Measurements from ENCODE around the gene MTFP1. TPM values are rescaled to one million over a fixed set of nuclear protein-coding genes. Genes with fewer than 3 reads are reported as not detected.
"Not testable (repeated sequence)": the region's sequence is repeated elsewhere in the genome, so short reads cannot be mapped to it uniquely, and the experiment has no call there.

The MTFP1 gene
- total and polyA plus RNA-seq, 2 donors (not counting 1 experiment from before 2014, with no cell fraction given): 11.8 to 18.4 TPM

DNA sequence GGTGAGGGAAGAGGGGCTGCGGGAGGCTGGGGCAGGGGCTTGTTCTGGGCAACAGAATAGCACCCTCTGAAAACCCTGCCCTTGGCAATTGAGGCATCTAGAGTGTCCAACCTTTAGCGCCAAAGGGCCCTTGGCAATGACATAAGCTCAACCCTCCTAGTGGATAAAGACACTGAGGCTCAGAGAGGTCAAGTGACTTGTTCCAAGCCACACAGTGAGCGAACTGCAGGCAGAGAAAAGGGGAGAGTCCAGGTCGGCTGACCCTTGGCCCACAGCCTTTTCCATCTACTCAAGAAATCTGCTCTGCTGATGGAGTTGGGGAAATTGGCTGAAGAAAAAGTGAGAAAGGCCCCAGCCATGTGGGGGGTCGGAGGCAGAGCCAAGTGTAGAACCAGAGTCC is 25.9 kb upstream of the MTFP1 start:
- no peak overlapping the region for H3K4me3 Mint-ChIP-seq
- H3K4me1 Mint-ChIP-seq: peaks cover 10% of the 10 kb centered on the region
- Histone ChIP-seq H3K4me3 (ENCODE audit: control extremely low read depth in 1 of 5, extremely low read depth in 1 of 5, insufficient read depth in 1 of 5, low read depth in 2 of 5, low read length in 4 of 5) (no peak overlapping the region), H3K36me3 (replicated peaks in 1 of 2; ENCODE audit: control extremely low read depth in 1 of 2, control insufficient read depth in 1 of 2, extremely low read depth in 1 of 2, insufficient read depth in 2 of 2, low read length in 1 of 2) (no peaks in the 10 kb centered on the region), H3K9me3 (ENCODE audit: control extremely low read depth in 1 of 3, control insufficient read depth in 2 of 3, insufficient read depth in 1 of 3, low read length in 2 of 3) (peaks cover 0 to 8% (median 0%) of the 10 kb centered on the region in 3 donors), H3K4me1 (ENCODE audit: control insufficient read depth in 2 of 2, insufficient read depth in 2 of 2, low read length in 2 of 2) (peaks cover 17 to 22% of the 10 kb centered on the region in 2 donors), H3K4me2 (replicated peaks; ENCODE audit: low read depth, low read length, poor library complexity, severe bottlenecking) (no peak overlapping the region), H3K27ac (ENCODE audit: low read length in 2 of 2) (no peak overlapping the region), H3K79me2 (ENCODE audit: control insufficient read depth, insufficient read depth, low read length) (no peaks in the 10 kb centered on the region), H4K20me1 (ENCODE audit: control insufficient read depth, insufficient read depth, low read length, poor library complexity, severe bottlenecking) (no peaks in the 10 kb centered on the region), H2AFZ (ENCODE audit: insufficient read depth, low read depth, low read length, poor library complexity, severe bottlenecking) (no peak overlapping the region), H3K9ac (ENCODE audit: low read length) (no peak overlapping the region), H3K27me3 (replicated peaks in 1 of 4; ENCODE audit: control extremely low read depth in 1 of 4, control insufficient read depth in 3 of 4, insufficient read depth in 4 of 4, low read length in 3 of 4) (peaks cover 0 to 40% (median 26%) of the 10 kb centered on the region in 4 experiments)
- WGBS (ENCODE audit: insufficient coverage): 93% methylated on average over 3 of the region's 5 CpGs
- ATAC-seq (ENCODE audit: low read depth) (no peak), DNase-seq (no peak)
- ChIA-PET POLR2A (no interaction called here), CTCF (interaction anchor here (19.9 kb wide), 1 partner anchor 111 kb away, joined by 510 read pairs; the partner anchor contains the start of gene CASTOR1)
- H3K27ac Mint-ChIP-seq: no peak overlapping the region
- intact Hi-C loops (cut with micrococcal nuclease): loop anchor here (10.0 kb wide), 1 partner anchor 195 kb away; the partner anchor contains the start of gene PES1
- peaks cover 37% of the 10 kb centered on the region for H3K27me3 Mint-ChIP-seq
- no peaks in the 10 kb centered on the region for H3K9me3 Mint-ChIP-seq (ENCODE audit: insufficient read depth)
- TF ChIP-seq, protein P1, sequence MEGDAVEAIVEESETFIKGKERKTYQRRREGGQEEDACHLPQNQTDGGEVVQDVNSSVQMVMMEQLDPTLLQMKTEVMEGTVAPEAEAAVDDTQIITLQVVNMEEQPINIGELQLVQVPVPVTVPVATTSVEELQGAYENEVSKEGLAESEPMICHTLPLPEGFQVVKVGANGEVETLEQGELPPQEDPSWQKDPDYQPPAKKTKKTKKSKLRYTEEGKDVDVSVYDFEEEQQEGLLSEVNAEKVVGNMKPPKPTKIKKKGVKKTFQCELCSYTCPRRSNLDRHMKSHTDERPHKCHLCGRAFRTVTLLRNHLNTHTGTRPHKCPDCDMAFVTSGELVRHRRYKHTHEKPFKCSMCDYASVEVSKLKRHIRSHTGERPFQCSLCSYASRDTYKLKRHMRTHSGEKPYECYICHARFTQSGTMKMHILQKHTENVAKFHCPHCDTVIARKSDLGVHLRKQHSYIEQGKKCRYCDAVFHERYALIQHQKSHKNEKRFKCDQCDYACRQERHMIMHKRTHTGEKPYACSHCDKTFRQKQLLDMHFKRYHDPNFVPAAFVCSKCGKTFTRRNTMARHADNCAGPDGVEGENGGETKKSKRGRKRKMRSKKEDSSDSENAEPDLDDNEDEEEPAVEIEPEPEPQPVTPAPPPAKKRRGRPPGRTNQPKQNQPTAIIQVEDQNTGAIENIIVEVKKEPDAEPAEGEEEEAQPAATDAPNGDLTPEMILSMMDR (IDR thresholded peaks at IDR 0.05): no peak
- TF ChIP-seq EZH2 (IDR thresholded peaks at IDR 0.05; ENCODE audit: borderline replicate concordance, insufficient read depth, low read depth, low read length, poor library complexity, severe bottlenecking): no peak

DNA sequence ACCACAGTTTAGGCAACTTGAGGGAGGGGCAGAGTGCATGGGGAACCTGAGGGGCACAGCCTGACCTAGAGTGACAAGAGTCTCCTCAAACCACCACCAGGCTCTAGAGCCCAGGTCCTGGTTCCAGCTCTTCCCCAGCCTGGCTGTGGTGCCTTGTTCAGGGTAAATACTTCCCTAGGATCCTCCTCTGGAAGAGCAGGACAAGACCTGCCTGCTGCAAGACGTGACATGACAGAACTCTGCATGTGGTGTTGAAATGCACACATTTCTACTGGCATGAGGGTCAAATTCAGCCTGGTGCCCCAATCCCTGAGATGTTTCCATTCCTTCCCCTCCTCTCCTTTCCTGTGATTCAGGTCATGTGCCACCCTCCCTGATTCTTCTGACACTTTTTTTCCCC is 25.4 kb upstream of the MTFP1 start:
- no peak for ATAC-seq (ENCODE audit: low read depth)
- peaks cover 0 to 8% (median 0%) of the 10 kb centered on the region in 3 donors for H3K9me3 ChIP-seq (ENCODE audit: control extremely low read depth in 1 of 3, control insufficient read depth in 2 of 3, insufficient read depth in 1 of 3, low read length in 2 of 3)
- CTCF ChIA-PET: interaction anchor here (0.6 to 19.9 kb wide), 2 partner anchors 112 to 1347 kb away, joined by 5 to 510 read pairs; partner anchors contain the start of gene CASTOR1

DNA sequence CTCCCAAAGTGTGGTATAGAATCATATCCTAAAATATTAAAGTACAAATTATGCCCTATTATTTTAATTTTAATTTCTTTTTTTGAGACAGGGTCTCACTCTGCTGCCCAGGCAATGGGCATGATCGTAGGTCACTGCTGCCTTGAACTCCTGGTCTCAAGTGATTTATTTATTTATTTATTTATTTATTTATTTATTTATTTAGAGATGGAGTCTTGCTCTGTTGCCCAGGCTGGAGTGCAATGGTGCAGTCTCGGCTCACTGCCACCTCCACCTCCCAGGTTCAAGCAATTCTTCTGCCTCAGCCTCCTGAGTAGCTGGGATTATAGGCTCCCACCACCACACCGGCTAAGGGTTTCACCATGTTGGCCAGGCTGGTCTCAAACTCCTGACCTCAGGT is 24.5 kb upstream of the MTFP1 start:
- CTCF ChIA-PET: interaction anchor here (0.6 to 1.5 kb wide), 3 partner anchors 10 to 1347 kb away, joined by 3 to 5 read pairs (median 3); no protein-coding TSS in a partner anchor
- H2AFZ ChIP-seq (ENCODE audit: insufficient read depth, low read depth, low read length, poor library complexity, severe bottlenecking); intact Hi-C loops (cut with micrococcal nuclease): not testable (repeated sequence)

More for the DNA sequence above, 25.4 kb upstream of the MTFP1 start:
- H3K4me2 ChIP-seq (replicated peaks; ENCODE audit: low read depth, low read length, poor library complexity, severe bottlenecking): no peak overlapping the region
- no peaks in the 10 kb centered on the region for H3K9me3 Mint-ChIP-seq (ENCODE audit: insufficient read depth)
- no peak overlapping the region for H2AFZ ChIP-seq (ENCODE audit: insufficient read depth, low read depth, low read length, poor library complexity, severe bottlenecking)
- H3K27ac Mint-ChIP-seq: no peak overlapping the region
- H3K79me2 ChIP-seq (ENCODE audit: control insufficient read depth, insufficient read depth, low read length): no peaks in the 10 kb centered on the region
- no peaks in the 10 kb centered on the region for H4K20me1 ChIP-seq (ENCODE audit: control insufficient read depth, insufficient read depth, low read length, poor library complexity, severe bottlenecking)
- TF ChIP-seq, protein P1 (IDR thresholded peaks at IDR 0.05): no peak
- TF ChIP-seq EZH2 (IDR thresholded peaks at IDR 0.05; ENCODE audit: borderline replicate concordance, insufficient read depth, low read depth, low read length, poor library complexity, severe bottlenecking): no peak
- POLR2A ChIA-PET: no interaction called here
- 78% methylated on average over 1 of the region's 1 CpG for WGBS (ENCODE audit: insufficient coverage)
- no peak overlapping the region for H3K4me3 ChIP-seq (ENCODE audit: control extremely low read depth in 1 of 5, extremely low read depth in 1 of 5, insufficient read depth in 1 of 5, low read depth in 2 of 5, low read length in 4 of 5)
- H3K27me3 ChIP-seq (replicated peaks in 1 of 4; ENCODE audit: control extremely low read depth in 1 of 4, control insufficient read depth in 3 of 4, insufficient read depth in 4 of 4, low read length in 3 of 4): peaks cover 0 to 40% (median 26%) of the 10 kb centered on the region in 4 experiments
- no peak for DNase-seq
- peaks cover 17 to 22% of the 10 kb centered on the region in 2 donors for H3K4me1 ChIP-seq (ENCODE audit: control insufficient read depth in 2 of 2, insufficient read depth in 2 of 2, low read length in 2 of 2)
- peaks cover 10% of the 10 kb centered on the region for H3K4me1 Mint-ChIP-seq
- H3K4me3 Mint-ChIP-seq: no peak overlapping the region
- intact Hi-C loops (cut with micrococcal nuclease): no loop called here
- no peak overlapping the region for H3K27ac ChIP-seq (ENCODE audit: low read length in 2 of 2)
- peaks cover 33% of the 10 kb centered on the region for H3K27me3 Mint-ChIP-seq
- no peak overlapping the region for H3K9ac ChIP-seq (ENCODE audit: low read length)
- H3K36me3 ChIP-seq (replicated peaks in 1 of 2; ENCODE audit: control extremely low read depth in 1 of 2, control insufficient read depth in 1 of 2, extremely low read depth in 1 of 2, insufficient read depth in 2 of 2, low read length in 1 of 2): no peaks in the 10 kb centered on the region

More for the DNA sequence above, 24.5 kb upstream of the MTFP1 start:
- H3K4me2 ChIP-seq (replicated peaks; ENCODE audit: low read depth, low read length, poor library complexity, severe bottlenecking); H3K4me3 ChIP-seq (ENCODE audit: control extremely low read depth in 1 of 5, extremely low read depth in 1 of 5, insufficient read depth in 1 of 5, low read depth in 2 of 5, low read length in 4 of 5); H3K36me3 ChIP-seq (replicated peaks in 1 of 2; ENCODE audit: control extremely low read depth in 1 of 2, control insufficient read depth in 1 of 2, extremely low read depth in 1 of 2, insufficient read depth in 2 of 2, low read length in 1 of 2); H3K4me3 Mint-ChIP-seq; H3K79me2 ChIP-seq (ENCODE audit: control insufficient read depth, insufficient read depth, low read length); ATAC-seq (ENCODE audit: low read depth); H3K9me3 ChIP-seq (ENCODE audit: control extremely low read depth in 1 of 3, control insufficient read depth in 2 of 3, insufficient read depth in 1 of 3, low read length in 2 of 3); H3K27ac Mint-ChIP-seq; H3K4me1 Mint-ChIP-seq; POLR2A ChIA-PET; H4K20me1 ChIP-seq (ENCODE audit: control insufficient read depth, insufficient read depth, low read length, poor library complexity, severe bottlenecking); DNase-seq; H3K9me3 Mint-ChIP-seq (ENCODE audit: insufficient read depth); H3K27ac ChIP-seq (ENCODE audit: low read length in 2 of 2); H3K9ac ChIP-seq (ENCODE audit: low read length): not testable (repeated sequence)
- Histone ChIP-seq H3K4me1 (ENCODE audit: control insufficient read depth in 2 of 2, insufficient read depth in 2 of 2, low read length in 2 of 2) (peaks cover 17 to 22% of the 10 kb centered on the region in 2 donors), H3K27me3 (replicated peaks in 1 of 4; ENCODE audit: control extremely low read depth in 1 of 4, control insufficient read depth in 3 of 4, insufficient read depth in 4 of 4, low read length in 3 of 4) (peaks cover 0 to 35% (median 21%) of the 10 kb centered on the region in 4 experiments)
- peaks cover 28% of the 10 kb centered on the region for H3K27me3 Mint-ChIP-seq
- 100% methylated on average over 2 of the region's 3 CpGs for WGBS (ENCODE audit: insufficient coverage)

All from B cell (primary cell).